ENCODE data around the gene XPC. TPM values are rescaled to one million over a fixed set of nuclear protein-coding genes. Genes with fewer than 3 reads are reported as not detected.

Gene XPC
- total and polyA plus RNA-seq, 2 of the 8 experiments (the other 6 are each of a cell fraction or from before 2014, with no cell fraction given), result 8.8 to 27.3 TPM

DNA sequence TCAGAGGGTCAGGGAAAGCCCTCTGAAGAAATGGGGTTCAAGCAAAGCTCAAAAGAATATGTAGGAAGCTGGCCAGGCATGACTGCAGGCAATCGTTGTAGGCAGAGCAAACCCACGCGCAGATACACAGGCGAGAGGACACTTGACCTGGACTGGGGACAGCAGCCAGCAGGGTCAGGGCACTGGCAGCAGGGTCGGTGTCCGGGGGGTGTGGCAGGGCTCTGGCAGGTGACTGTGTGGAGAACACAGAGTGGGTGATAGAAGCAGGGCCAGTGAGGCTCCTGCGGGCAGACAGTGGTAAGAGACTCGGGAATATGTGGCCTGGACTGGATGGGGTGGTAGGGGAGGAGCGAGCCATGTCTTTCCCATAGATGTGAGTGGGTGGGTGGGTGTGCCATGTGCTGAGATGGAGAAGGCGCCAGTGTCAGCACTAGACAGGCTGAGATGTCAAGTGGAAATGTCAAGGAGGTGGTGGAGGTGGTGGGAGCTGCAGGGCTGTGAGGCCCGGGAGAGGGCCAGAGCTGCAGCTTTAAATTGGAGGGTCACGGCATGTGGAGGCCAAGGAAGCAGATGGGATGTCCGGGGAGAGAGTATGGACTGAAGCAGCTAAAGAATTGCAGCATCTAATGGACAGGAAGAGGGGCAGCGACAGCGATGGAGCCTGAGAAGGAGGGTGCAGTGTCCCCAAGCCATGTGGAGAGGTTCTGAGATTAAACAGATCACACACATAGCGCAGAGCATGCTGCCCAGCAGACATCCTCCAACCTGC, 40.1 kb downstream of the XPC start (continued):
- no peak for TF ChIP-seq HDAC2 (IDR thresholded peaks at IDR 0.05; ENCODE audit: borderline replicate concordance in 1 of 2, low read depth in 2 of 2, low read length in 2 of 2)
- no peak for TF ChIP-seq YY1 (IDR thresholded peaks at IDR 0.05; ENCODE audit: low read depth, low read length)
- TF ChIP-seq SAP30 (IDR thresholded peaks at IDR 0.05; ENCODE audit: insufficient read depth, insufficient replicate concordance, low read length), result no peak
- no peak for TF ChIP-seq ASH2L (IDR thresholded peaks at IDR 0.05; ENCODE audit: low read length)
- no peak for TF ChIP-seq HDAC6 (IDR thresholded peaks at IDR 0.05; ENCODE audit: low read depth, low read length)

All from H1 (cell line).